ENCODE data around the gene RXFP2.

- TF ChIP-seq POLR2A (IDR thresholded peaks at IDR 0.05) (no peak), CTCF (IDR thresholded peaks at IDR 0.05) (no peak)
These were observed 28.0 kb downstream of the RXFP2 start for GRCh38 chr13:31767175-31767900.
